OCI-LY3 (cell line): Measurements from ENCODE around the gene ANKRD44.

ENCODE experiments used
- CTCF ChIP-seq: fragments of 200-600, 300-600 bp; sonication (generic); IDR thresholded peaks from 2 replicates; pipeline ENCODE4 v1.5.1; 2014; ENCODE audit warnings: antibody characterized with exemption, low read length, low read depth
- EZH2phosphoT487 ChIP-seq: fragments of 200-600 bp; shearing (Covaris generic); IDR thresholded peaks from 2 replicates; pipeline ENCODE4 v1.6.1; 2018; ENCODE audit warnings: antibody characterized with exemption, mixed run types, low read depth

- no peak for TF ChIP-seq CTCF
- no peak for TF ChIP-seq EZH2phosphoT487
Observed at GRCh38 chr2:197165020-197165419, 145.6 kb downstream of the ANKRD44 start.
